Common myeloid progenitor, CD34-positive (primary cell): ENCODE data around the gene SHROOM1.

Experiments
- CTCF ChIA-PET: fragments of 350-600 bp; sonication (Branson Sonifier 250); formaldehyde crosslinking; loops from one replicate; lab custom pipeline; 2021; ENCODE audit warnings: antibody characterized with exemption; lab: Charles Lee
- POLR2A ChIA-PET: fragments of 350-600 bp; sonication (Branson Sonifier 250); formaldehyde crosslinking; loops from one replicate; lab custom pipeline; 2021; ENCODE audit warnings: antibody characterized with exemption; lab: Charles Lee
- DNase-seq, 3 donors: peaks; one replicate each; pipeline versions ENCODE4 v3.0.0 to v3.0.0-alpha.2; 2013
- H3K27ac ChIP-seq, 2 experiments: 1 replicate in 1 of 2; 2 replicates in 1 of 2; pipeline ENCODE4 v1.7.0; 2013; ENCODE audit warnings: inconsistent platforms in 2 of 2, low read length in 2 of 2, mild to moderate bottlenecking in 2 of 2, low read depth in 1 of 2, moderate library complexity in 1 of 2; ENCODE audit not compliant: severe bottlenecking in 2 of 2, insufficient read depth in 1 of 2, poor library complexity in 1 of 2
- H3K27me3 ChIP-seq, 5 experiments: replicated peaks in 2 of 5; 1 replicate in 3 of 5; 2 replicates in 2 of 5; pipeline versions ENCODE4 v1.6.1 to v1.7.0; 2013; ENCODE audit warnings: low read length in 4 of 5, mild to moderate bottlenecking in 2 of 5, moderate library complexity in 2 of 5, inconsistent platforms in 1 of 5; ENCODE audit not compliant: insufficient read depth in 5 of 5, control insufficient read depth in 4 of 5
- H3K36me3 ChIP-seq, 4 experiments: 1 replicate in 2 of 4; 2 replicates in 2 of 4; pipeline versions ENCODE4 v1.6.1 to v1.7.0; 2013; ENCODE audit warnings: low read length in 3 of 4, control low read depth in 1 of 4, mild to moderate bottlenecking in 1 of 4; ENCODE audit not compliant: control insufficient read depth in 4 of 4, insufficient read depth in 4 of 4
- H3K4me1 ChIP-seq, 4 experiments: 1 replicate in 3 of 4; 2 replicates in 1 of 4; pipeline versions ENCODE4 v1.6.1 to v1.7.1; 2013; ENCODE audit warnings: low read length in 3 of 4, mild to moderate bottlenecking in 3 of 4, control low read depth in 1 of 4, inconsistent platforms in 1 of 4, moderate library complexity in 1 of 4; ENCODE audit not compliant: control insufficient read depth in 4 of 4, insufficient read depth in 4 of 4; ENCODE audit errors: control extremely low read depth in 1 of 4
- H3K4me3 ChIP-seq, 7 experiments: 1 replicate in 4 of 7; 2 replicates in 3 of 7; pipeline versions ENCODE4 v1.5.1 to v1.7.0; 2013; ENCODE audit warnings: mild to moderate bottlenecking in 7 of 7, low read length in 6 of 7, moderate library complexity in 6 of 7, inconsistent platforms in 2 of 7, low read depth in 2 of 7, control low read depth in 1 of 7; ENCODE audit not compliant: insufficient read depth in 4 of 7, control insufficient read depth in 1 of 7; ENCODE audit errors: extremely low read depth in 1 of 7
- H3K9me3 ChIP-seq, 5 experiments: 1 replicate in 4 of 5; 2 replicates in 1 of 5; pipeline versions ENCODE4 v1.6.1 to v1.7.1; 2013; ENCODE audit warnings: low read length in 4 of 5, mild to moderate bottlenecking in 2 of 5, inconsistent platforms in 1 of 5, low read depth in 1 of 5, moderate library complexity in 1 of 5; ENCODE audit not compliant: control insufficient read depth in 4 of 5, insufficient read depth in 2 of 5; ENCODE audit errors: control extremely low read depth in 1 of 5
- WGBS: methylation state at CpG from one replicate; pipeline ENCODE4 v1.1.5; 2013; ENCODE audit not compliant: insufficient coverage; 5-methylcytosine and 5-hydroxymethylcytosine counted together

The SHROOM1 gene

DNA sequence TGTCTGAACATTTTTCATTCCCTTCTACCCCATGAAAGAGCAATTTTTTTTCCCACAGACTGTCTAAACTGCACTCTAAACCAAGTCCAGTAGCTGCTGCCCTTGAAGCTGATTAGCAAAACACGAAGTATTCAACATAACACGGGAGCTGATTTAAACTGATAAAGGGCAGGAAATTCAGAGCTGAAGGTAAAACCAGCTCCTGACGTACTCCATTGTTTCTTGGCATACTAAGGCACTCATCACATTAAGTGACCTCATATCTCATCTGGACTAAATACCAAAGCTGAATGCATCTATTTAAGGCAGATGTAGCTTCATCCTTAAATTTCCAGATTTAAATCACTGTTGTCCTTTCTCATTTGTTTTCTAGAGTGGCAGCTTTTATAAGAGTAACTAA is 23.9 kb upstream of the SHROOM1 start:
- Histone ChIP-seq H3K9me3 (no peaks in the 10 kb centered on the region), H3K4me1 (peaks cover 0 to 2% (median 0%) of the 10 kb centered on the region in 4 experiments), H3K36me3 (no peaks in the 10 kb centered on the region), H3K27me3 (no peaks in the 10 kb centered on the region), H3K27ac (no peak overlapping the region), H3K4me3 (no peak overlapping the region)
- no peak for DNase-seq
- WGBS: 65% methylated on average over 3 of the region's 3 CpGs
- POLR2A ChIA-PET: interaction anchor here (0.6 kb wide), 1 partner anchor 329 kb away, joined by 3 read pairs; no protein-coding TSS in a partner anchor
- CTCF ChIA-PET: interaction anchor here (0.6 to 4.8 kb wide), 4 partner anchors 9 to 24 kb away, joined by 4 to 34 read pairs (median 8); partner anchors contain the start of genes GDF9, SHROOM1 and UQCRQ

- H3K27ac ChIP-seq: no peak overlapping the region
- ChIA-PET POLR2A (no interaction called here), CTCF (interaction anchor here (0.6 to 4.8 kb wide), 6 partner anchors 11 to 99 kb away, joined by 3 to 34 read pairs (median 4); partner anchors contain the start of genes GDF9, SHROOM1 and UQCRQ)
- no peak overlapping the region for H3K4me3 ChIP-seq
- peak in 1 of 3 donors; percentile 16 for DNase-seq
- no peaks in the 10 kb centered on the region for H3K27me3 ChIP-seq
- H3K36me3 ChIP-seq: no peaks in the 10 kb centered on the region
- peaks cover 0 to 2% (median 0%) of the 10 kb centered on the region in 4 experiments for H3K4me1 ChIP-seq
- no peaks in the 10 kb centered on the region for H3K9me3 ChIP-seq
- WGBS: no CpG with 5 or more reads among the region's 1 CpG
These were observed 23.3 kb upstream of the SHROOM1 start for GRCh38 chr5:132853790-132854189.

DNA sequence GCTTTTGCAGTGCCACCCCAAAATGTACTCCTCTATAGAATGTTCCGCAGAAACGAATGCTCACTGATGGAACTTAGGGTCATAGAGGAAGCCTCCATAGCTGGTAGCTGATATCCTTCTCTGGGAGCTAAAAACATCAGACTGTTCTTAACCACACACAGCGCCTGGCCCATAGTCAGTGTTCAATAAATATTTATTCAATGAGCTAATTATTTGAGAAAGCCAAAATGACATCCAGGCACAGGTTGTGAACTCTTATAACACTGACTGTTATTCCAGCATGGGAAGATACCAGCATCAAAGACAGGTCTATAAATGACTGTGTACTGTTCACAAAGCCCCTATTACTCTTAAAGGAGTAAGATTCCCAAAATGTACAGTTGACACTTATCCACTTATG is 22.9 kb upstream of the SHROOM1 start:
- Histone ChIP-seq H3K36me3 (no peaks in the 10 kb centered on the region), H3K4me1 (peaks cover 0 to 2% (median 0%) of the 10 kb centered on the region in 4 experiments), H3K27me3 (no peaks in the 10 kb centered on the region), H3K27ac (no peak overlapping the region), H3K4me3 (no peak overlapping the region), H3K9me3 (no peaks in the 10 kb centered on the region)
- ChIA-PET POLR2A (no interaction called here), CTCF (interaction anchor here (0.6 to 4.8 kb wide), 4 partner anchors 12 to 98 kb away, joined by 3 to 34 read pairs (median 3); partner anchors contain the start of genes GDF9 and UQCRQ)
- 100% methylated on average over 3 of the region's 3 CpGs for WGBS
- no peak for DNase-seq

DNA sequence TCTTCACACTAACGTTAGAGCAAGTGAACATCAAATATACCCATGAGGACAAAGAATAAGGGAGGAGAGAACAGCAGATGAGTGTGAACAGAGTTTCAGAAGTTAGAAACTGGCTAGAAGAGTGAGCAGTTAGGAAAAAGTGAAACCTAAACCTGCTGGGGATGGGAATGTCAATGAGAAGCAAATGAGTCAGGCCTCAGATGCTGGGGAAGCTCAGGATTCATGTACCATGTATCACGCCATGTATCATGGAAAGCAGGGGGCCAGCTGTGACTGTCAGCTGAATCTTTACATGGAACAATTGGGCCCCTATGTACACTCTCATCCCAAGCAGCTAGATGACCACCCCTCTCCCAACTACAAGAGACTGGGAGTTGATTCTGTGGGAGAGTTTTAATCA is 19.6 kb upstream of the SHROOM1 start:
- H3K4me1 ChIP-seq: peaks cover 0 to 2% (median 0%) of the 10 kb centered on the region in 4 experiments
- H3K9me3 ChIP-seq: no peaks in the 10 kb centered on the region
- no peak overlapping the region for H3K27ac ChIP-seq
- no peak for DNase-seq
- WGBS: 100% methylated on average over 1 of the region's 2 CpGs
- CTCF ChIA-PET: interaction anchor here (0.8 to 2.3 kb wide), 5 partner anchors 10 to 323 kb away, joined by 3 to 8 read pairs (median 3); no protein-coding TSS in a partner anchor
- POLR2A ChIA-PET: no interaction called here
- no peaks in the 10 kb centered on the region for H3K27me3 ChIP-seq
- no peaks in the 10 kb centered on the region for H3K36me3 ChIP-seq
- no peak overlapping the region for H3K4me3 ChIP-seq

- Histone ChIP-seq H3K36me3 (no peaks in the 10 kb centered on the region), H3K4me1 (peaks cover 0 to 2% (median 0%) of the 10 kb centered on the region in 4 experiments), H3K4me3 (no peak overlapping the region), H3K27me3 (no peaks in the 10 kb centered on the region), H3K9me3 (no peaks in the 10 kb centered on the region), H3K27ac (no peak overlapping the region)
- WGBS: 100% methylated on average over 1 of the region's 1 CpG
- ChIA-PET CTCF (interaction anchor here (0.8 to 2.3 kb wide), 4 partner anchors 11 to 17 kb away, joined by 3 to 8 read pairs (median 3); no protein-coding TSS in a partner anchor), POLR2A (no interaction called here)
- no peak for DNase-seq
These were observed 18.9 kb upstream of the SHROOM1 start for GRCh38 chr5:132849347-132849746.

DNA sequence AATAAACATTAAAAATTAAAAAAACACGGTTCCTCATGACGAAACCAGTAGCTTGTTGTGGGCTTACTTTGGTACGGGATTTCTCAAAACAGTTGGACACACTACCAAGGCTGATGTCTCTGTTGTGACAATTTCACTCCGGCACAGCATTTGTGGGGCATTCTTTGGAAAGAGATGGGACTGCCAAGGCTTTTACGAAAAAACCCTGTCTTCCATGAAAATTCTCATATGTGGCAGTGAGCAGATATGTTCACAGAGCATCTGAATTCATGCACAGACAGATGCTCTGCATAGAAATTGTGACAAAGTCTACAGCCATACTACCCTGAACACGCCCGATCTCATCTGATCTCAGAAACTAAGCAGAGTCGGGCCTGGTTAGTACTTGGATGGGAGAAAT is 17.8 kb upstream of the SHROOM1 start:
- H3K4me1 ChIP-seq: no peaks in the 10 kb centered on the region
- WGBS: 94% methylated on average over 5 of the region's 8 CpGs
- no peaks in the 10 kb centered on the region for H3K27me3 ChIP-seq
- no peaks in the 10 kb centered on the region for H3K9me3 ChIP-seq
- POLR2A ChIA-PET: interaction anchor here (0.6 kb wide), 1 partner anchor 16 kb away, joined by 4 read pairs; no protein-coding TSS in a partner anchor
- no peak overlapping the region for H3K27ac ChIP-seq
- no peaks in the 10 kb centered on the region for H3K36me3 ChIP-seq
- no peak for DNase-seq
- H3K4me3 ChIP-seq: no peak overlapping the region
- CTCF ChIA-PET: interaction anchor here (1.4 kb wide), 1 partner anchor 15 kb away, joined by 3 read pairs; no protein-coding TSS in a partner anchor

DNA sequence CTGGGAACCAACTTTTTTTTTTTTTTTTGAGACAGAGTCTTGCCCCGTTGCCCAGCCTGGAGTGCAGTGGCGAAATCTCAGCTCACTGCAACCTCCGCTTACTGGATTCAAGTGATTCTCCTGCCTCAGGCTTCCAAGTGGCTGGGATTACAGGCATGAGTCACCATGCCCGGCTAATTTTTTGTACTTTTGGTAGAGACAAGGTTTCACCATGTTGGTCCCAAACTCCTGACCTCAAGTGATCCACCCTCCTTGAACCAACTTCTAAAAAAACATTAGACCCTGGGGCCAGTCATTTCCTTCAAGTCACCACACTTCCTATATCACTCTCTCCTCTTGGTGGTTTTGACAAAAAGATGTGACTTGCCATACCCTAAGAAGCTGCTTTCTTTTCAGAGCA is 10.9 kb upstream of the SHROOM1 start:
- WGBS: 85% methylated on average over 2 of the region's 4 CpGs
- POLR2A ChIA-PET: no interaction called here
- H3K4me1 ChIP-seq: peaks cover 0 to 15% (median 4%) of the 10 kb centered on the region in 4 experiments
- DNase-seq: peak in 2 of 3 donors; percentile 62 to 73
- H3K9me3 ChIP-seq: no peaks in the 10 kb centered on the region
- H3K27ac ChIP-seq: no peak overlapping the region
- CTCF ChIA-PET: interaction anchor here (0.9 to 1.2 kb wide), 3 partner anchors 12 to 19 kb away, joined by 3 read pairs; no protein-coding TSS in a partner anchor
- no peaks in the 10 kb centered on the region for H3K27me3 ChIP-seq
- H3K4me3 ChIP-seq: no peak overlapping the region
- H3K36me3 ChIP-seq: no peaks in the 10 kb centered on the region
